HUES6 (cell line): ENCODE data around the gene RAB40C.

Experiments
- H3K27ac ChIP-seq: 2 replicates; pipeline ENCODE4 v1.7.0; 2013; ENCODE audit warnings: low read depth, mild to moderate bottlenecking, low read length, inconsistent platforms
- H3K27me3 ChIP-seq: 2 replicates; pipeline ENCODE4 v1.6.1; 2013; ENCODE audit warnings: low read length; ENCODE audit not compliant: control insufficient read depth, insufficient read depth
- H3K36me3 ChIP-seq: 2 replicates; pipeline ENCODE4 v1.6.1; 2013; ENCODE audit warnings: low read length; ENCODE audit not compliant: control insufficient read depth, insufficient read depth
- H3K4me1 ChIP-seq: 2 replicates; pipeline ENCODE4 v1.6.1; 2013; ENCODE audit warnings: low read length; ENCODE audit not compliant: control insufficient read depth, insufficient read depth
- H3K4me3 ChIP-seq: 2 replicates; pipeline ENCODE4 v1.5.1; 2013; ENCODE audit warnings: low read depth, low read length
- H3K9ac ChIP-seq: one replicate; pipeline ENCODE4 v1.6.1; 2013; ENCODE audit warnings: mild to moderate bottlenecking, low read length
- H3K9me3 ChIP-seq: 2 replicates; pipeline ENCODE4 v1.6.1; 2013; ENCODE audit warnings: low read depth, low read length; ENCODE audit not compliant: control insufficient read depth, insufficient read depth

The RAB40C gene

DNA sequence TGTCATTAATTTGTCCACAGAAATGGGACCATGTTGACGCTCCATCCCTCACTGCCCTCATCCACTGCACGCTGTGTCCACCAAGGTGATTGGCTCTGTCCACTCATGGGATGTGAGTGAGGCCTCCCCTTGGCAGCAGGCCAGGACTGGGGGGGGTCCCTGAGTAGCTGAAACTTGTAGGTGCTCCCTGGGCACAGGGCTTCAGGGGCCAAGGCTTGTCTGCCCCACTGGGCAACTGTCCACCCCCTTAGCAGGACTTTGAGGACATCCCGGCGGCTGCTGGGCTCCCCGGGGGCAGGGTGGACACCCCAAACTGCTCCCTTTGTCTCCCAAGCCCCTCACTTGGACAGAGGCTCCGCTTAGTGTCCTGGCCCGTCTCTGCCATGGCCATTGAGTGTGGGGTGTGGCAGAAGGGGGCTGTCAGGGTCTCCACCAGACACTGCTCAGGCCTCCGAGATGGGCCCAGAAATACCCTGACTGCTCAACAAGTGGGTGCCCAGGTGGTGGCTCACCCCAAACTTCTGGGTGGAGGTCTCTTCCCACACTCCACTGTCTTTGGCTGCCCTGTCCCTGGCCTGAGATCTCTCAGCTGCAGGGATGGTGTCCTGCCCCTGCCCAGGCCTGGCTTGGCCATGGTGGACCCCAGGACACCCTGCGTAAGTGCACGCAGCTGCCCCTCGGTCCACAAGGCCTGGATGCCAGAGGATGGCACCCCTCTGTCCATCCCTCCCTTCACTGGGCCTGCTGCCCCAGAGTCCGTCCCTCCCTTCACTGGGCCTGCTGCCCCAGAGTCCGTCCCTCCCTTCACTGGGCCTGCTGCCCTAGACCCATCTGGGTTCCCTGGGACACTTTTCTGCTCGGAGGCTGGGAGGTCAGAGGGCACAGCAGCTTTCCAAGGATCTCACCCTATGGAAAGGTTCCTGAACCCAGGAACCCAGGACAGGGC is 2.9 kb upstream of the RAB40C start:
- H3K9ac ChIP-seq = no peak overlapping the region
- peaks cover 33% of the 10 kb centered on the region for H3K27me3 ChIP-seq
- H3K27ac ChIP-seq = no peak overlapping the region
- H3K4me3 ChIP-seq = no peak overlapping the region
- peaks cover 5% of the 10 kb centered on the region; the same call in 1 of the 2 replicates for H3K36me3 ChIP-seq
- no peaks in the 10 kb centered on the region for H3K9me3 ChIP-seq
- H3K4me1 ChIP-seq = peaks cover 28% of the 10 kb centered on the region

DNA sequence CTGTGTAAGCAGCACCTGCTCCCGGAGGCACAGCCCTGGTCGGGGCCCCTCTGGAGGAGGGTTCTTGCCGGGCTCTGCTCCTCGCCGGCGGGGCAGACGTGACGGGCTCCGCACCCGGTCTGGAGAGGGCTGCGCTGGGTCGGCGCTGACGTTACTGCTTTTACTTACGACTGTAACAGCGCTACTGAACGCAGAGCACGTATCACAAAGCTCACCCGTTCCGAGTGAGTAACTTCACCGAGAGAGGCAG is 1.3 kb upstream of the RAB40C start:
- Histone ChIP-seq H3K27ac (peak overlapping the region; percentile 99; the same call in 1 of the 2 replicates), H3K9me3 (no peaks in the 10 kb centered on the region), H3K9ac (peak overlapping the region; percentile 97), H3K4me1 (peaks cover 19% of the 10 kb centered on the region), H3K27me3 (peaks cover 33% of the 10 kb centered on the region), H3K4me3 (peak overlapping the region; percentile 98), H3K36me3 (no peaks in the 10 kb centered on the region)

DNA sequence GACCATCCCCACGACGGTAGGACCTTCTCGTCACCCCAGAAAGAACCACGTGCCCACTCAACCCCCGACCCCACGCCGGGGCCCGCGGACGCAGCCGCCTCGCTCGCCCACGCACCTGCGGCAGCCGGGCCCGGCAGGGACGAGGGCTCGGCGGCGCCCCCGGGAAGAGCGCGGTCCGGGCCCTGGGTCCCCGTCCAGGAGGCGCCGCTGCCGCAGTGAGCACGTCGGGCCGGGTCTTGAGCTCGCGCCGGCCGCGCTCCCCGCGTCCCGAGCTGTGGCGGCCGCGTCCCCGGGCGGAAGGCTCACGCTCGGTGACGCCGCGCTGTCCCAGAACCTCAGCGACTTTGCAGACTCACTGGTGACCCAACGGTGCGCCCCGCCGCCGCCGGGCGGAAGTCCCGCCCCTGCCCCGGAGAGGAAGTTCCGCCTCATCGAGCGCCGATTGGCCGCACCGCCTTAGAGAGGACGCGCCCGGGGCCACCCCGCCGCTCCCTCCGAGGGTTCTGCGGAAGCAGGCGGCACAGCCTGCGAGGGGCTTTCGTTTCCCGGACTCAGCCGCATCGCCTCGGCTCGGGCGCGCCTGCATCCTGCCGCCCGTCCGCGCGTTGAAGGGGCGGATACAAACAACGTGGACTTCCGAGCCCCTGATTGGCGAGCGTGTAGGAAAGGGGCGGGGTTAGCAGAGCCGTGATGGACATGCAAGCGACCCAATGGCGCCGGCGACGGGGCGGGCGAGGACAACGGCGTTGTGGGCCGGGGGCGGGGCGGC is 793 bp upstream of the RAB40C start:
- Histone ChIP-seq H3K9ac (peak overlapping the region; percentile 97), H3K27me3 (peaks cover 33% of the 10 kb centered on the region), H3K27ac (peak overlapping the region; percentile 99), H3K4me1 (peaks cover 14% of the 10 kb centered on the region), H3K9me3 (no peaks in the 10 kb centered on the region), H3K4me3 (peak overlapping the region; percentile 98), H3K36me3 (no peaks in the 10 kb centered on the region)

DNA sequence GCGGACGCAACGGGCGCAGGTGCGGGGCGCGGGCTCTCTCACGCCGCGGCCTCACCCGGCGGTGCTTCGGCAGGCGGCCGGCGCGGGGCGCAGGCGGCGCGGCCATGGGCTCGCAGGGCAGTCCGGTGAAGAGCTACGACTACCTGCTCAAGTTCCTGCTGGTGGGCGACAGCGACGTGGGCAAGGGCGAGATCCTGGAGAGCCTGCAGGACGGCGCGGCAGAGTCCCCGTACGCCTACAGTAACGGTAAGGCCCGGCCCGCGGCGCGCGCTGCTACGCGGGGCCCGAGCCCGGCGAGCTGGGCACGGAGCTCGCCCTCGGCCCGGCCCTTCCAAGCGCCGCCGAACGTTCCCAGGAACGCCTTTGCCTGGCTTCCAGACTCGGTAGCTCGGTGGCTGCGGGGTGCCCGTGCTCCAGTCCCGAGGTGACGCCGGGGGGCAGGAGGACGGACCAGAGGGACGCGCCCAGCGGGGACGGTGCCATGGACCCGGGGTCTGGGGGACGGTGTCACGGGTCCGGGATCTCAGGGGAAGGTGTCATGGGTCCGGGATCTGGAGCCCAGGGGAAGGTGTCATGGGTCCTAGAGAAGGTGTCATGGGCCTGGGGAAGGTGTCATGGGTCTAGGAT is 435 bp downstream of the RAB40C start:
- Histone ChIP-seq H3K4me1 (peaks cover 11% of the 10 kb centered on the region), H3K27me3 (peaks cover 32% of the 10 kb centered on the region), H3K36me3 (peaks cover 2% of the 10 kb centered on the region; the same call in 1 of the 2 replicates), H3K4me3 (peak overlapping the region; percentile 87), H3K9me3 (no peaks in the 10 kb centered on the region), H3K27ac (no peak overlapping the region), H3K9ac (peak overlapping the region; percentile 74)

DNA sequence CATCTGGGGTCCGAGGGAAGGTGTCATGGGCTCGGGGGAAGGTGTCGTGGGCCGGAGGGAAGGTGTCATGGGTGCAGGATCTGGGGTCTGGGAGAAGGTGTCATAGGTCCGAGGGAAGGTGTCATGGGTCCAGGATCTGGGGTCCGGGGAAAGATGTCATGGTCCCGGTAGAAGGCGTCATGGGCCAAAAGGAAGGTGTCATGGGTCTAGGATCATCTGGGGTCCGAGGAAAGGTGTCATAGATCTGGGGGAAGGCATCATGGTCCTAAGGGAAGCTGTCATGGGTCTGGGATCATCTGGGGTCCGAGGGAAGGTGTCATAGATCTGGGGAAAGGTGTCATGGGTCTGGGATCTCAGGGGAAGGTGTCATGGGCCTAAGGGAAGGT is 942 bp downstream of the RAB40C start:
- H3K27me3 ChIP-seq = peaks cover 27% of the 10 kb centered on the region
- H3K9me3 ChIP-seq = no peaks in the 10 kb centered on the region
- H3K27ac ChIP-seq = no peak overlapping the region
- peak overlapping the region; percentile 87 for H3K4me3 ChIP-seq
- H3K9ac ChIP-seq = peak overlapping the region; percentile 74
- peaks cover 2% of the 10 kb centered on the region; the same call in 1 of the 2 replicates for H3K36me3 ChIP-seq
- peaks cover 11% of the 10 kb centered on the region for H3K4me1 ChIP-seq

DNA sequence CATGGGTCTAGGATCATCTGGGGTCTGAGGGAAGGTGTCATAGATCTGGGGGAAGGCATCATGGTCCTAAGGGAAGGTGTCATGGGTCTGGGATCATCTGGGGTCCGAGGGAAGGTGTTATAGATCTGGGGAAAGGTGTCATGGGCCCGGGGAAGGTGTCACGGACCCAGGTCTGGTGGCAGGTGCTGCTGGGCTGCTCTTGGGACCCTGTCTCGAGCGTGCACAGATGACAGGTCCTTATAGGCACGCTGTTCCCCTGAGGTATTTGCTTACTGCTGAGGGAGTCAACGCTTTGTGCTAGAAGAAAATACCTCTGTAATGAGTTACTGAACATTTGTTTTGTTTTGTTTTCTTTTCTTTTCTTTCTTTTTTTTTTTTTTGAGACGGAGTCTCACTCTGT is 1.4 kb downstream of the RAB40C start:
- Histone ChIP-seq H3K4me1 (peaks cover 11% of the 10 kb centered on the region), H3K27me3 (peaks cover 22% of the 10 kb centered on the region), H3K4me3 (peak overlapping the region; percentile 87; the same call in 1 of the 2 replicates), H3K36me3 (peaks cover 2% of the 10 kb centered on the region; the same call in 1 of the 2 replicates), H3K9ac (no peak overlapping the region), H3K27ac (no peak overlapping the region), H3K9me3 (no peaks in the 10 kb centered on the region)

DNA sequence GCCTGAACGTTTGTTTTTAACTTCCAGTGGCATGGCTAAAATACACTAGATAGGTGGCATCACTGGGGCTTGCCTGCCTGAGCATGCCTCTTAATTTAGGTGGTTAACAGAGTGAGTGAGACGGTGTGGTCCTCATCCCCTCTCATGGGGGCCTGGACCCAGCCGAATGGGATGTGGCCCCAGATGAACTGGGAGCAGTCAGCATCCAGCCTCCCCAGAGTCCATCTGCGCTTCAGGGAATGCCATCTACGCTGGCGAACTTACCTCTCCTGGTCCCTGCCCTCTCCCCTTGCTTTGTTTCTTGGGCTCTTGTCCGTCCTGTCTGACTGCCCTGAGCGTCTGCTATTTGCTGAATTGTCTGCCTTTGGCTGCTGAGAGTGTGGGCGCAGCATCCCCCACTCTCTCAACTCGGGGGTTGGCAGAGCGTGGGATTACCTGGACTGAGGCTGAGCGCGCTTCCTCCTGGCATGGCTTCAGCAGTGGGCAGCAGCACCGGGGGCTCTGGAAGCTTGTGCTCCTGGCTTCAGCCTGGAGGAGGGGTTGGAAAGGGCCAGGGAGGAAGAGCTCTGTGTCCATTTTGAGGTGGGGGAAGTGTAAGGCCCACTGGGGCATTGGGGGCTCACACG is 2.1 kb downstream of the RAB40C start:
- Histone ChIP-seq H3K27me3 (peaks cover 15% of the 10 kb centered on the region), H3K4me3 (no peak overlapping the region), H3K4me1 (peaks cover 11% of the 10 kb centered on the region), H3K27ac (no peak overlapping the region), H3K36me3 (peaks cover 2% of the 10 kb centered on the region; the same call in 1 of the 2 replicates), H3K9ac (no peak overlapping the region), H3K9me3 (no peaks in the 10 kb centered on the region)

DNA sequence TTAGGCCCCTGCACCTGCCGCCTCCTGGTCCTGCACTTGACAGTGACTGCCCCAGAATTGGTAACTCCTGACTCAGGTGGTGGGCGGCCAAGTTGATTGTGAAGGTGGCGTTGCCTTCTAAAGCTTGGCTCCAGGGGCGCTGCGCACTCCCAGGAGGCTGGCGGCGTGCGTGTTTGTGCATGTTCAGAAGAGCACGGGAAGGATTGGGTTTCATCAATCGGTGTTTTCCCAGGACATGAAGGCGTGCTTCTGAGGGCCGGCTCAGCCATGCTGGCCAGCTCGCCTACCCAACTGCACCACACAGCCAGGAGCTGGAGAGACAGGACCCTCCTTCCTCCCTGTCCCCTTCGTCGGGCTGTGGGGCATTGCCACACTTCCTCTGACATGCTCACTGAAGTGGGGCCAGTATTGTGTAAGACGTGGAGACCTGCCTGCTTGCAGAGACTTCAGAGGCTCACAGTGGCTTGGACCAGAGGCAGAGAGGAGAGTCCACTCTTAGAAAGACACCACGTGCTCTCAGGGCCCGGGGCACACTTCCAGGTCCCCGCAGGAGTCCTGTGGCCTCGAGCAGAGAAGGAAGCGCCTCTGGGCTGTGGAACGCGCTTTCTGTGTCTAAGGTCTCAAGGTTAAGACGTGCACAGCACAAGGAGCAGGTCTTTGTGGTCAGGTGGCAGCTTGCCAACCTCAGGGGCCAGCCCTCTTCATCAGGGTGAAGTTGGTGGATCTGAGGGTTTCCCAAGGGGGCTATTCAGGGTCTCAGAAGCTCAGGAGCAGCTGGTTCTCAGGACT is 2.8 kb downstream of the RAB40C start:
- Histone ChIP-seq H3K9ac (no peak overlapping the region), H3K27ac (no peak overlapping the region), H3K27me3 (peaks cover 10% of the 10 kb centered on the region), H3K36me3 (peaks cover 2% of the 10 kb centered on the region; the same call in 1 of the 2 replicates), H3K4me1 (peaks cover 11% of the 10 kb centered on the region), H3K4me3 (no peak overlapping the region), H3K9me3 (no peaks in the 10 kb centered on the region)

DNA sequence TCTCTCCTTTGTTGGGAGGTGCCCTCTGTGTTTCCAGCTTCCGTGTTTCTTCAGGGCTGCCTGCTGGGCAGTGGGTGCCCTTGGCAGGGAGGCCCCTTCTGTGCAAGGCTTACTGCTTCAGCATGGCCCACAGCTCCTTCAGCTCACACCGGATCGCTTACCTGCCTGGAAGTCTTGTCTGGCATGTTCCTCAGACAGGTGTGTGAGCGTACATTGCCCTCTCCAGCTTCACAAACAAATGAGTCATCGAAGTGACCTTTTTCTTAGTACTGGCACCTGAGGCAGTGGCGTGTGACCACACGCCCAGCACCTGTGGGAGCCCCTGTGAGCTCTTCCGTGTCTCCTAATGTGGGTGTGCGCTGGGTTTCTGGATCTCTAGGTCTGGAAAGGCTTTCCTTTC is 3.5 kb downstream of the RAB40C start:
- H3K9ac ChIP-seq = no peak overlapping the region
- no peak overlapping the region for H3K27ac ChIP-seq
- peaks cover 2% of the 10 kb centered on the region; the same call in 1 of the 2 replicates for H3K36me3 ChIP-seq
- peaks cover 10% of the 10 kb centered on the region for H3K27me3 ChIP-seq
- no peak overlapping the region for H3K4me3 ChIP-seq
- no peaks in the 10 kb centered on the region for H3K9me3 ChIP-seq
- peaks cover 7% of the 10 kb centered on the region for H3K4me1 ChIP-seq

DNA sequence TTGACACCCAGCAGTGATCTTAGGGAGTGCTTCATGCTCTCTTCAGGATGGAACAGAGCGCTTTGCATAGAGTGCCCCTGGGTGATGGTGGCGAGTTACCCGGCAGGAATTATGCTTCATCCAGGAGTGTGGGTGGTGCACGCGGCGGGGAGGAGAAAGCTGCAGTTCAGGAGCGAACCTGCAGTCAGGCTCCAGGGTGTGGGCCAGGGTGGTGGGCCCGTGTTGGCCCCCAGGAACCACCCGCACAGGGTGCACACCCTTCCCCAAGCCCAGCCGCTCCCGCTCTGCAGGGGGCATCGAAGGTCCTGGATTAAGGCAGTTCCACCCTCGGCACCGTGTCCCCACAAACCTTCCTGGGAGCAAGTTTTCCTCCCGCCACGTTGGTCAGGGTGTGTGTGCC is 3.9 kb downstream of the RAB40C start:
- H3K4me1 ChIP-seq = peaks cover 7% of the 10 kb centered on the region
- no peaks in the 10 kb centered on the region for H3K9me3 ChIP-seq
- H3K36me3 ChIP-seq = peaks cover 2% of the 10 kb centered on the region; the same call in 1 of the 2 replicates
- H3K27me3 ChIP-seq = peaks cover 10% of the 10 kb centered on the region
- no peak overlapping the region for H3K9ac ChIP-seq
- H3K27ac ChIP-seq = no peak overlapping the region
- no peak overlapping the region for H3K4me3 ChIP-seq
